ENCODE measurements around the gene EED.
A peak's percentile ranks its signal among the peaks of the same experiment; 100 is the strongest.
"Not testable (repeated sequence)": the region's sequence is repeated elsewhere in the genome, so short reads cannot be mapped to it uniquely, and the experiment has no call there.

EED gene

DNA sequence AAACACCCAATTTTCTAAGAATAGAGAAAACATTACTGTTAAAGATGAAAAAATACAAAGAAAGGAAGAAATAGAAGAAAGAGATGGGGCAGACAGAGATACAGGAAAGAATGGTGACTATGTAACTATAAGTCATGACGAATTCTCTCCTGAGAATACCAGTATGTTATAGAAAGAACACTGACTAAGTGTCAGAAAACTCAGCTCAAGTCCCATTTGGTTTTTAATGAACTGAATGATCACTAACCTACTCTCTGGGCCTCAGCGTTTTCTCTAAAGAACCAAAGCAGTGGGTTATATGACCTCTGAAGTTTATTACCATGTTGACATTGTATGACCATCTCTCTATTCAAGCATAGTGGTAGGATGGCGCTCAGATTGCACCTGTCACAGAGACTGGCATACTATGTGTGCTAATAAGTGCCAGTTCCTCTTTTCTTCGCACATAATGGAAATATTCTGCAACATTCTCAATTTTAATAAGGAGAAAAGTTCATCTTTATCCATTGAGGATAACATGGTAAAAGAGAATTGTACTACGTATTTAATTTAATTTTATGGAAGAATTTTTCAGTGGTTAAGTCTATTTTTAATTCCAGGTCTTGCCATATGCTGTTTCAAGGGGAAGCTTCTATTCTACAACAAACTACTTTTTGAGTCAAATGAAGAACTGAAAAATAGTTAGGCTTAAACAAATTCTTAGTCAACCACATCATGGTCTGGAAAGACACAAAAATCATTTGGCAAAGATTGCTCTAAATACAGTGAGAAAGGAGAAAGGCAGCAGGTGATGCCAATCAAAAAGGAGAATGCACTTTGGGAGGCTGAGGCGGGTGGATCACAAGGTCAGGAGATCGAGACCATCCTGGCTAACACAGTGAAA lies 25.0 kb upstream of the EED start:
- DNase-seq, result no peak

DNA sequence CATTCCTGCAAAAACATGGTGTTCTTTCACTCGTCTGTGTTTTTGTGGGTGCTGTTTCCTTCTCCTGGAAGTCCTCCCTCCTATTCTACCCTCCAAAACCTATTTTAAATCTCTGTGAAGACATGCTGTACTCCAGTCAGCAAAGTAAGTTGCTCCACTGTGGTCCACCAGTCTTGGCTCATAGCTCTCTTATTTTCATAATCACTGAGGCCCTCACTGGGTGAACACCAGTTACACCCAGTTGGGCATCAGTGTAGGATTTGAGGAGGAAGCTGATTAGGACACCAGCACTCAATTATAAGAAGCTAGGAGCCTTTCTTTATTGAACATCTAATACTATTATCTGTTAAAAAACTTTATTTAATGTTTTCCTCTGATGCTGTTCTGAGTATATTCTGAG lies 23.9 kb upstream of the EED start:
- no peak for DNase-seq

DNA sequence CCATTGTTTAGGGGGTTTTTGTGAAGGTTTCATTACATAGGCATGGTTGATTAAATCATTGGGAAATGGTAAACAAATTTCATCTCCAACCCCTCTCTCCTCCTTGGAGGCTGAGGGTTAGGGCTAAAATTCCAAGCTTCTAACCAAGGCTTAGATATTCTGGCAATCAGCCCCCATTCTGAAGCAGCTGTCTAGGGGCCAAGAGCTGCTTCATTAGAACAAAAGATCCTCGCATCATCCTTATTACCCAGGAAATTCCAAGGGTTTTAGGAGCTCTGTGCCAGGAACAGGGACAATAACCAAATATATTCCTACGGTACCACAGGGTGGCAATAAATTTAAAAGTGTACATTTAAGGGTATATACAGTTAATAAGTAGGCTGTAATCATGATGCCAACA lies 22.5 kb upstream of the EED start:
- no peak for DNase-seq

DNA sequence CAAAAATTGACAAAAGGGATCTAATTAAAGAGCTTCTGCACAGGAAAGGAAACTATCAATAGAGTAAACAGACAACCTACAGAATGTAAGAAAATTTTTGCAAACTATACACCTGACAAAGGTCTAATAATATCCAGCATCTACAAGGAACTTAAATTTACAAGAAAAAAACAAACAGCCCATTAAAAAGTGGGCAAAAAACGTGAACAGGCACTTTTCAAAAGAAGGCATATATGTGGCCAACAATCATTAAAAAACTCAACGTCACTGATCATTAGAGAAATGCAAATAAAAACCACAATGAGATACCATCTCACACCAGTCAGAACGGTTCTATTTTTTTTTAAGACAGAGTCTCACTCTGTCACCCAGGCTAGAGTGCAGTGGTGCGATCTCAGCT lies 20.0 kb upstream of the EED start:
- not testable (repeated sequence) for DNase-seq

DNA sequence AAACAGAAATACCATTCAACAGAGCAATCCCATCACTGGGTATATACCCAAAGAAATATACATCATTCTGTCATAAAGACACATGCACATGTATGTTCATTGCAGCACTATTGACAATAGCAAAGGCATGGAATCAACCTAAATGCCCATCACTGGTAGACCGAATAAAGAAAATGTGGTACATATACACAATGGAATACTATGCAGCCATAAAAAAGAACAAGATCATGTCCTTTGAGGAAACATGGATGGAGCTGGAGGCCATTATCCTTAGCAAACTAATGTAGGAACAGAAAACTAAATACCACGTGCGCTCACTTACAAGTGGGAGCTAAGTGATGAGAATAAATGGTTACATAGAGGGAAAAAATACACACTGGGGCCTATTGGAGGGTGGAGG lies 19.2 kb upstream of the EED start:
- DNase-seq, result not testable (repeated sequence)

DNA sequence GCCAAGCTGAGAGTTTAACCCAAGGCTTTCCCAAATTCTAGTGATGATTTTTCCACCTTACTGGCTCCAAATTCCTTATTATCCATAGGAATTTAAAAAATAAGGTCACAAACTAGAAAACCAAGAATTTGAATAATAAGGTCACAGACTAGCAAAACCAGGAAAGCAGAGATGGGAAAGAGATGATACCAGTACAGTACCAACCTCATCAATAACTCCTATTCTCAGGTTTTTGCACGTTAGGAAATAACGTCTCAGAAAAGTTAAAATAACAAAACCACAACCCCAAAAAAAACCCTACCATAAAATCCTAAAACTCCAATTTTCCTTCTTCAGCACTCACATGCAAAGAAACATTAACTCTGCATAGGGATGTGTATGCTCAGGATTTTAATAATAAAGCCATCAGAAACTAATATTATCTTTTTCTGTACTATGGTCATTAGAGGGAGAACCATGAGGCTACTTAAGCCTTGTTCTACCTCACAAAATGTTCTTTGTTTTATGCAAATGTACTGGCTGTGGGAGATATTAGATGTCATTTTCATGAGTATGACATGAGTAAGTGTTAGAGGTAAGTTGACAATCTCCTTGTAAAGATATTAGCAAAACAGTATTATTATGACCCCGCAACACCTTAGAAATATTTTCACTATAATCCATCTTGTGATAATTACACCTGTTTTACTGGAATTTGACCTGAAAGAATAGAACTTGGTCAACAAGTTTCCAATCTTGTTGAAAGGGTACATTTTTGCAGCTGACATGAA lies 16.1 kb upstream of the EED start:
- no peak for DNase-seq

DNA sequence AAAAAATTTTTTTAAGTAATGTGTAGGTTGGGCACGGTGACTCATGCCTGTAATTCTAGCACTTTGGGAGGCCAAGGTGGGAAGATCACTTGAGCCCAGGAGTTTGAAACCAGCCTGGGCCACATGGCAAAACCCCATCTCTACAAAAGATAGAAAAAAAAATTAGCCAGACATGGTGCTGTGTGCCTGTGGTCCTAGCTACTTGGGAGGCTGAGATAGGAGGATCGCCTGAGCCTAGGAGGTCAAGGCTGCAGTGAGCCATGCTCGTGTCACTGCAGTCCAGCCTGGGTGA lies 15.6 kb upstream of the EED start:
- peak; percentile 75 for DNase-seq

DNA sequence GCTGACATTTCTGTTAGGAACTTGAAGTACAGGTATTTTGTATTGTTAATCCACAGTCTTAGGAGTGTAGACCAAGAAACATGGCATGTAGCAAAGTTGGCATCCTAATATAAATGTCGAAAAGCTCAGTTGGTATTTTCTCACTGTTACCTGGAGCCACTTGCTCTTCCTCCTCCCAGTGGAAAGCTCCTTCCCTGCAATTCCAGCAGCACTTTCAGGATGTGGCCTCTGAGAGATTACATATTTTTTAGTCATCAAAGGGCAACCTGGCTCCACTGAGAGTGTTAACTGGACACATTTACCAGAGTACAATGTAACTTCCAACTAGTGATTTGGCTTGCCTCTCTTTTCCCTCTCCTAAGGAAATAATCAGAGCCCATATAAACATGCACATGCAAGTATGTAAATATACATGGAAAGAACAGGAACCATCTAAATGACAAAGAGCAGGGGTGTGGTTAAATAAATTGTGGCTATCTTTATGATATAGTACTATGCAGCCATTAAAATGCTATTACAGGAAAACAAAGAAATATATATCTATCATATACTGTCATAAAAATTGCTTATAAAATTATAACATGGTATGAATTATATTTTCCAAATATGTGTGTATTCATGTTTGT lies 14.3 kb upstream of the EED start:
- no peak for DNase-seq

DNA sequence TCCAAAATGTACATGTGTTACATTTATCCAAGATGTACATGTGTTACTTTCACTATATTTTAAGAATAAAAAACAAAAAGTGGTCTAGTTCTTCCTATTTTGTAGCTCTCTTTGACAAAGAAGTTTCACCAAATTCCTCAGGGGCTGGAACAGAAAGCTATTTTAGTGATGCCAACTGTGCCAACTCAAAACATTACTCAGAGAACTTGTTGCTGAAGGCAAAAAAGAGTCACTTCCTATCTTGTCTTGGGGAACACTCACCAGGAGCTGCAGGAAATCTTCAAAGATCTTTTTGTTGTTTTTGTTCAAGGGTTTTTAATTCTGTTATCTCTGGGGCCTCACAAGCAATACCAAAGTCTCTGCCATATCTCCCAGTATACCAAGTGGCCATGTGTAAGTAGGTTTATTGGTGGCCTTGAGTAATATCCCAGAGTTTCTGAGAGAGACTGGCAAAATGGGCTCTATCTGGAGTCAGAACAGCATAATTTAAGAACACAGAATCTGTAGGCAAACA lies 13.6 kb upstream of the EED start:
- no peak for DNase-seq

DNA sequence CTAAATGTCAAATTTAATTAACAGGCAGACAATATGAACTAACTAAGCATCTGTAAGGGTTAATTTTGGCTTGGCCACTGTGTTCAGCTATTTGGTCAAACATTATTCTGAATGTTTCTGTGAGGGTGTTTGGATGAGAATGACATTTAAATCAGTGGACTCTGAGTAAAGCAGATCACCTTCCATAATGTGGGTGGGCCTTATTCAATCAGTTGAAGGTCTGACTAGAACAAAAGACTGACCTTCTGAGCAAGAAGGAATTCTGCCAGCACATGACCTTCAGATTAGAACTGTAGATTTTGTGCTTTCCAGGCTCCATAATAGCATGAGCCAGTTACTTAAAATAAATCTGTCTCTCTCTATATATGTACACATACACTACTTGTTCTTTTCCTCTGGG lies 12.0 kb upstream of the EED start:
- DNase-seq, result no peak

DNA sequence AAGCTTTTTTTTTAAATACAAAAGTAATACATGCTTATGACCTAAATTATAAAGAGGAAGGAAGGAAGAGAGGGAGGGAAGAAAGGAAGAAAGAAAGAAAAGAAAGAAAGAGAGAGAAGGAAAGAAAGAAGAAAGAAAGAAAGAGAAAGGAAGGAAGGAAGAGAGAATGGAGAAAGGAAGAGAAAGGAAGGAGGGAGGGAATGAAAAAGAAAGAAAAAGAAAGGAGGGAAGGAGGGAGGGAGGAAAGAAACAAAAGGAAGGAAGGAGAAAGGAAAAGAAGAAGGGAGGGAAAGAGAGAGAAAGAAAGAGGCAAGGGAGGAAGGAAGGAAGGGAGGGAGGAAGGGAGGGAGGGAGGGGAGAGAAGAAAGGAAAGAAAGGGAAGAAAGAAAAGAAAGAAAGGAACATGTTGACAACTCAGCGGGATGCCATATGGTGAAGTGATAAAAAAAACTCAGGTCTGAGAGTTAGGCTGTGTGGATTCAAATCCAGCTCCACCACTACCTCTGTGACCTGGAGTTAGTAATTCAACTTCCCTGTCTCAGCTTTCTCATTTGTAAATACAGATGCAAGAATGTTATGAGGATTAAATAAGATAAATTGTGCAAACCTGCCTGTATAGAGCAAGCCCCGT lies 9.6 kb upstream of the EED start:
- no peak for DNase-seq

DNA sequence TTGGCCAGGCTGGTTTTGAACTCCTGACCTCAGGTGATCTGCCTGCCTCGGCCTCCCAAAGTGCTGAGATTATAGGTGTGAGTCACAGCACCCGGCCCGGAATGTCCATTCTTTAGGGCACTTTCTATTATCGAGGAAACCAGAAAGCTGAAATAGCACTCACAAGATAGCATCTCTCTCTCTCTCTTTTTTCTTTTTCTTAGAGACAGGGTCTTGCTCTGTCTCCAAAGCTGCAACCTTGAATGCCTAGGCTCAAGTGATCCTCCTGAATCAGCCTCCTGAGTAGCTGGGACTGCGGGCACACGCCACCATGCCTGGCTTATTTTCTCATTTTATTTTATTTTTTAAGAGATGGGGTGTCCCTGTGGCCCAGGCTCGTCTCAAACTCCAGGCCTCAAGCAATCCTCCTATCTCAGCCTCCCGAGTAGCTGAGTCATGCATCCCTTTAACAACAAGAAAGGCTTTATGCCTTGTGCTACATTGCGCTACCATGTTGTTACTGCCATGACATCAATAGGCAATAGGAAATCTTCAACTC lies 7.2 kb upstream of the EED start:
- no peak for DNase-seq

DNA sequence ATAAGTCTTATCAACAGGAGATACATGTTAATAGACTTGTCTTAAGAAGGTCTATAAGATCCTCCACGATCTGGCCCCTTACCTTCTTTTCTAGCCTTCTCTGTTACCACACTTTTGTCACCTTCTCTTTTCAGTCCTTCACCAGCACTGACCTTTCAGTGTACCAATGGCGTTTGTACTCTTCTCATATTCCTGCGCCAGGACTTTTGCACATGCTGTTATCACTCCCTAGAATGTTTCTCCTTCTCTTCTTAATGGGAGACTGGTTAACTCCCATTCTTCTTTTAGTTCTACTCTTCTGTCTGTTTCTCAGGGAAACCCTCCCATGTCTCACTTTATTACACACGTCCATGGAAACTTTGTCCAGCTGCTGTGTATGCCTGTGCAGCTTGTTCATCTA lies 4.4 kb upstream of the EED start:
- DNase-seq, result no peak

DNA sequence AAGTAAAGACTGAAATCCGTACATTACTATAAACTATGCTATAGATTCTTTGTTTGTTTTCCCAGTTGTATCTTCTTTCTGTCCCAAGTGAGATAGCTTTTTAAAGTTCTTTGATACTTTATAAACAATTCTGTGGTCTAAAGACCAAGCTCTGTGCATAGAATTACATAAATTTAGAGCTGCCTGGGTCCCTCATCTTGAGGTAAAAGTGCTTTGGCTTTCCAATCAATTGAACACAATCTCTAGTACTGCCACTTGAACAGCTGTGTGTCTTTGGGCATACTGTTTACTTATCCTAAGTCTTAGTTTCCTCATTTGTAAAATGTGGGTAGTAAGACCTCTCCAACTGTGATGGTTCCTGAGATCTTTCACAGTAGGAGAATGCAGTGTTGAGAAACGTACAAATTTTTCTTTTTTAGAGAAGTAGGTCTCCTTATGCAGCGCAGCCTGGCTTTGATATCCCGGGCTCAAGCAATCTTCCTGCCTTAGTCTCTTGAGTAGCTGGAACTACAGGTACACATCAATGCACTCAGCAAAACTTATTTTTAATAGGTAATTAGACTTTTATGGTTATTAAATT lies 2.5 kb upstream of the EED start:
- no peak for DNase-seq

DNA sequence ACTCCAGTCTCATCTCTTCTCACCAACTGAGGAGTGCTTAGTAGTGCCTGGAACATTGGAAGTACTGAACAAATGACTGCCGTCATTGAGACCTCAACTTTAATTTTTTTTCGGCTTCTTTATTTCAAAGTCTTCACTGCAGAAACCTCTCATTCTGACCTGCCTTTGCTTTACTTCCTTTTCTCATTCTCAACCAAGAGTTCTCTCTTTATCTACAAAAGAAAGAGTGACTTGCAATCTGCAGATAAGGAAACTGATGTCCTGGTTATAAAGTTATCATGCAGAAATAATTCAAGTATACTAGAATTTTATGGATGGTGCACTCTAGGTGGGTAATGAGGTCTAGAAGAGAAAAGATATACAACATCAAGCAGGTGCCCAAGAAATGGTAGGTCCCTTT lies 1.2 kb upstream of the EED start:
- no peak for DNase-seq

DNA sequence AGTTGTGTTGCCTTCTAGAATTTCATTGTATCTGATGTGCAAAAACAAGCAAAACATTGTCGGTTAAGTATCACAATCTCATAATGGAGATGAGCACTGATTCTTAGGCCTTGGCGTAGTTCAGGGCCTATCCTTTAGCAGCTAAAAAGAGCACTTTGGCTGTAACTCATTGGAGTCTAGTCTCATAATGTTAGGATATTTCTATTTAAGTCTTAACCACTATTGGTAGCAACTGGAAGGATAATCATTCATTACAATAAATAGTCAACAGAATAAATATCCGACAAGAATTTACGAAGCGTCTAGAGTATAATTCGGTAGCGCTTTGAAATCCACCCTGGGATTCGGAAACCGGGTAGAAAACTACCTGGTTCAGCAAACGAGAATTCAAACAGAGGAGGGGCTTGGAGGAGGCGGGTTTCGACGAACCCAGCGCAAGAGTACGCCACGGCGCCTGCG lies 461 bp upstream of the EED start:
- DNase-seq, result peak; percentile 92

DNA sequence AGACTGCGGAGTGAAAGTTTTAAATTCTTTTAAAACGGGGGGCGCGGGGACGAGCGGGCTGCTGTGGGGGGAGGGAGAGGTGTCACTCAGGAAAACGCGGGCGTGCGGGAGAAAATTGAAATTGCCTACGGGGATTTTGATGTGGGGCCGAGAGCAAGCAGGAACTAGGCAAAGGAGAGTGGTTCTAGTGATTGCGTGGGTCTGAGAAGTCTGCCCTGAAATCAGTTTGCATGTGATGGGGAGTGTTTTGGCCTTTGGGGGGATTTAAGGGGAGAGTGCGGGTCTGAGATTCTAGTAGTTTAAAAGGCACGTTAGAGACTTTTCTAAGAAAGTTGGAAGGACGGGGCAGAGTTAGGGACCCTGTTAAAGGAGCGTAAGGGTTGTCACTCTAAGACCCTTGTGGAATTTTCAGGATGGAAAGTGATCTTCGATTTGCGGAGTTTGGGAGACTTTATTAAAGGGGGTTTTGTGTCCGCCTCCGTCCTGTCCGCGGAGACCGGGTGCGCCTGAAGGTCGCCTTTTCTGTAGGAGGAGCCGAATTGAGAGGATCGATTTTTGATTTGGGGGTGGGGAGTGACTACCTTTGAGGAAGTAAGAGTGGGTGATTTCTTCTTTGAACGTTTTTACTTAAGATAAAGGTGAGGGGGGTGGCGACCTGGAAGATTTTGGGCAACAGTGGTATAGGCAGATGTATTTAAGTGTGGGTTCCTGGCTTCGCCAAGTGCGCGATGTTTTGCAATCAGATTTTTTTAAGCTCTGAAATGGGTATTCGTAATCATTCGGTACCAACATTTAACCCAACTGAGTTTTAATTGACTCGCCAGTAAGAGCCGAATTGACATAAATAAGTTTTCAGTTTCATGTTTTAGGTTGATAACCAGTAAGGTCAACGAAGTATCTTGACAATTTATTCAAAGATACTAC lies 1.1 kb downstream of the EED start:
- DNase-seq, result peak; percentile 45

DNA sequence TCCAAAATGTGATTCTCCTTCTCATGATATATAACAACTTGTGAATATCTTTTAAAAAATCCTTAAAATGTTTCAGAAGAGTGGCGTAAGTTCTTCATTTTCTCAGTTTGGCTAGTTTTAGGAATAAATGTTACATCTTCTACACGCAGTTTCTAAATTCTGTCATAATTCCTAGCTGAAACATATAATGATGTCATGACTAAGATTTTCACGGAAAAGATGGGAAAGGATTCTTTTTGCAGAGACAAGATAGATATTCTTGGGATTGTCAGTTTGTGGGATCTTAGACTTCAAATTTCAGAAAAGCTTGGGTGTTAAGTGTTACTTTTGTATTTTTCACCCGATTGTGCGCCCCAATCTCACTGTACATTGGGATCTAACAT lies 1.7 kb downstream of the EED start:
- DNase-seq, result no peak

DNA sequence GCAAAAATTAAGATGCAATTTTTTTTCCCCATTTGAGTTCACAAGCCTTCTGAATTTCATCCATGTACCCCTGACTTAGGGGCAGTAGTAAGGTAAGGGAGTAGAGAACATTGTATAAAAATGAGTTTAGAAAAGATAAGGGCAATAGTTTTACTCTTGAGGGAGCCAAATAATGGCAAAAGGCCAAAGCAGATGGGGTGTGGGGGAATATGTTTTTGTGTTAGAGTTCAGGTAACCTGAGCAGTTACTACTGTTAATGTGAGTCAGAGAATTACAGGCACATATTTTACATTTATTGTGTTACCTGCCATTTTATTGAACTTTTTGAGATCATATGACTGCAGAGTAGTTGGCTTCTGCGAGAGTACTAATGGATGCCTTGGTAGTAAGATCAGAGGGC lies 3.1 kb downstream of the EED start:
- DNase-seq, result no peak

DNA sequence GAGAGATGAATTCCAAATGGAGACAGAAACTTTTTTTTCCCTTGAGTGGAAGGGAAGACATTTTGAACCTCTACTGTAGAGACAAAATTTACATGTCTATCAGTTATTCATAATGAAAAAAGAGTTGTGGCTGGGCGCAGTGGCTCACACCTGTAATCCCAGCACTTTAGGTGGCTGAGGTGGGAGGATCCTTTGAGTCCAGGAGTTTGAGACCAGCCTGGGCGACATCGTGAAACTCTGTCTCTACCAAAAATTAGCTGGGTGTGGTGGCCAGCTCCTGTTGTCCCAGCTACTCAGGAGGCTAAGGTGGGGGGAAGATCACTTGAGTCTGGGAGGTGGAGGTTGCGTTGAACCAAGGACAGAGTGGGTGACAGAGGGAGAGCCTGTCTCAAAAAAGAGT lies 4.1 kb downstream of the EED start:
- peak; percentile 32 for DNase-seq

DNA sequence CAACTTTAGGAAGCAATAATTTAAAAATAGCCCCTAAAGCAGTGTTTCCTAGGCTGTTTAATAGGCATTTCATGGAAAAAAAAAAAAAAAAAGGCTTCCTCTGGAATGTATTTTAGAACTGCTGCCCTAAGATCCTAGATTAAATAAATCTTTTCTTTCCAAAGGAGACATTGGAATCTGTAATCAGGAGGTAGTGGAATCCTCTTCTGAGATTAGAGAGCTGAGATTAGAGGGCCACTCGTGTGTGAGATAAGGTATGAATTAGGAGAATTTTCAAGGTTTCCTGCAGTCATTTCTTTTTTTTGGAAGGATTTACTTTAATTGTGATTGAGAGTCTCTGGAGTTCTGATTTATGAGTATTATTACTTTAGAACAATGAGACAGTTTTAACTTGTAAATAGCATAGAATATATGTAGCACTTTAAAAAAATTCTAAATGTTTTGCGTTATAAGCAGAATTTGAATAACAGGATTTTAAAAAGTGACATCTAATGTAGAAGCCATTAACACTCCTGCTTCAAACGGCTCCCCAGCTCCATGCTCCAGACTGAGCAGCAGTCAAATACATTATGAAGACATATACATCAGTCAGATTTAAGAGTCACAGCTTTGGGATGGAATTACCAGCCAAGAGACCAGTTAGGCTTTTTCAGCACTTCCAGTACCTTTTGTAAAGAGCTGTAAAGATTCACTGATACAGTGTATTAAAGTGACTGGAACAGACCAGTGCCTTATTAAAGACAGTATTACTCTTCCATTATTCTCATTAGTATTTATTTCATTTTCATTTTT lies 5.0 kb downstream of the EED start:
- DNase-seq, result no peak
